DND-41 (cell line): ENCODE data around the gene ADCY7.

Experiments
- ATAC-seq: fragments of 200-7000 bp; cut with Tn5 transposase; 3 replicates; pipeline ENCODE4 v1.9.1; 2021; ENCODE audit warnings: low read depth; ENCODE audit not compliant: insufficient read depth
- DNase-seq: peaks from one replicate; pipeline ENCODE4 v3.0.0-alpha.2; 2020
- H2AFZ ChIP-seq: 2 replicates; pipeline ENCODE4 v1.6.0; 2012; ENCODE audit warnings: low read depth, low read length
- H3K27ac ChIP-seq: 2 replicates; pipeline ENCODE4 v1.5.1; 2012; ENCODE audit warnings: low read length, inconsistent platforms
- H3K27me3 ChIP-seq: fragments of 200-600 bp; sonication (generic); 2 replicates; pipeline ENCODE4 v1.6.0; 2012; ENCODE audit warnings: low read length, mild to moderate bottlenecking, inconsistent platforms; ENCODE audit not compliant: insufficient read depth, poor library complexity
- H3K36me3 ChIP-seq: 2 replicates; pipeline ENCODE4 v1.5.1; 2012; ENCODE audit warnings: low read length, inconsistent platforms; ENCODE audit not compliant: insufficient read depth
- H3K4me1 ChIP-seq: 2 replicates; pipeline ENCODE4 v1.5.1; 2012; ENCODE audit warnings: mild to moderate bottlenecking, low read length; ENCODE audit not compliant: insufficient read depth
- H3K4me2 ChIP-seq: 2 replicates; pipeline ENCODE4 v1.6.0; 2012; ENCODE audit warnings: mild to moderate bottlenecking, moderate library complexity, low read length, inconsistent platforms; ENCODE audit not compliant: insufficient read depth
- H3K4me3 ChIP-seq, 2 experiments: fragments of 200-600 bp in 1 of 2; shearing (Covaris generic) in 1 of 2; 2 replicates each; pipeline ENCODE4 v1.5.1; 2012 to 2016; ENCODE audit warnings: inconsistent platforms in 2 of 2, low read length in 2 of 2, mild to moderate bottlenecking in 2 of 2, low read depth in 1 of 2, moderate library complexity in 1 of 2
- H3K79me2 ChIP-seq: 2 replicates; pipeline ENCODE4 v1.6.0; 2012; ENCODE audit warnings: low read length, inconsistent platforms; ENCODE audit not compliant: insufficient read depth
- H3K9ac ChIP-seq: 2 replicates; pipeline ENCODE4 v1.6.0; 2012; ENCODE audit warnings: low read depth, mild to moderate bottlenecking, inconsistent platforms, low read length, moderate library complexity
- H3K9me3 ChIP-seq: 2 replicates; pipeline ENCODE4 v1.5.1; 2012; ENCODE audit warnings: low read length, moderate library complexity, mild to moderate bottlenecking, inconsistent platforms; ENCODE audit not compliant: insufficient read depth, severe bottlenecking
- H4K20me1 ChIP-seq: 2 replicates; pipeline ENCODE4 v1.6.0; 2012; ENCODE audit warnings: low read length; ENCODE audit not compliant: insufficient read depth
- EZH2 ChIP-seq: IDR thresholded peaks from 3 replicates; pipeline ENCODE4 v1.6.1; 2012; ENCODE audit warnings: borderline replicate concordance, low read depth, mild to moderate bottlenecking, moderate library complexity, low read length, inconsistent platforms; ENCODE audit not compliant: severe bottlenecking
- TF ChIP-seq, protein P1 (sequence below): IDR thresholded peaks from 2 replicates; pipeline ENCODE4 v1.5.1; 2012; ENCODE audit warnings: borderline replicate concordance, low read length, moderate library complexity, mild to moderate bottlenecking; ENCODE audit not compliant: poor library complexity, severe bottlenecking; ENCODE audit errors: extremely low read depth

The ADCY7 gene

DNA sequence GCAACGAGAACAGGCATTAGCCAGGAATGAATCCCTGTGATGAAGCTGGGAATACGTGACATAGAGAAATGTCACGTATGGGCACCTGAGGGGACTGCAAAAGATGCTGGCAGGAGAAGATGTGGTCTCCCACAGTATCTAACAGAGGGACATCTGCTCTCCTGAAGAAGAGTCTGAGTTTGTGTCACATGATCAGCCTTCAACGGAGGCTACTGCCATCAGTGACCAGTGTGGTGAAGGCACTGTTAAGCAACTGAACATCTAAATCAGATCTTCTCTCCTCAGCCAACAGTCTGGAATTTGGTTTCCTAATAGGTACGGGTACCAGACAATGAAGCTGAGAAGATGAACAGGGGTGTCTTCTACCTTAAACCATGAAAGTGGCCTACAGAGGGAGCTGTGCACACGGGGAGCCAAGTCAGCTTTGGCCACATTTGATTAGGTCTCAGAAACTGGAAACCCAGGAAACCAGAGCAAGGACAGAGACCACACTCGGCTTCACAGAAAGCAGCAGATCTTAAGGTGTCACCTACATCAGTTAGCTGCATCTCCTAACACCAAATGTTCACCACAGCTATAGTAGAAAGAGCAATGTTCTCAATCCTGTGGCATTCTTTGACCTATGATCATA is 60.6 kb downstream of the ADCY7 start:
- peaks cover 22% of the 10 kb centered on the region; the same call in 1 of the 2 replicates for H4K20me1 ChIP-seq
- H3K4me2 ChIP-seq: no peak overlapping the region
- peak; percentile 62; the same call in 1 of the 3 replicates for ATAC-seq
- H3K79me2 ChIP-seq: 0 out of 2 replicates have a peak, but pooled peaks cover 5% of the 10 kb centered on the region
- no peak overlapping the region for H3K27ac ChIP-seq
- H3K4me3 ChIP-seq: no peak overlapping the region
- no peaks in the 10 kb centered on the region for H3K9me3 ChIP-seq
- no peaks in the 10 kb centered on the region for H3K4me1 ChIP-seq
- no peaks in the 10 kb centered on the region for H3K27me3 ChIP-seq
- no peak for DNase-seq
- TF ChIP-seq, protein P1, sequence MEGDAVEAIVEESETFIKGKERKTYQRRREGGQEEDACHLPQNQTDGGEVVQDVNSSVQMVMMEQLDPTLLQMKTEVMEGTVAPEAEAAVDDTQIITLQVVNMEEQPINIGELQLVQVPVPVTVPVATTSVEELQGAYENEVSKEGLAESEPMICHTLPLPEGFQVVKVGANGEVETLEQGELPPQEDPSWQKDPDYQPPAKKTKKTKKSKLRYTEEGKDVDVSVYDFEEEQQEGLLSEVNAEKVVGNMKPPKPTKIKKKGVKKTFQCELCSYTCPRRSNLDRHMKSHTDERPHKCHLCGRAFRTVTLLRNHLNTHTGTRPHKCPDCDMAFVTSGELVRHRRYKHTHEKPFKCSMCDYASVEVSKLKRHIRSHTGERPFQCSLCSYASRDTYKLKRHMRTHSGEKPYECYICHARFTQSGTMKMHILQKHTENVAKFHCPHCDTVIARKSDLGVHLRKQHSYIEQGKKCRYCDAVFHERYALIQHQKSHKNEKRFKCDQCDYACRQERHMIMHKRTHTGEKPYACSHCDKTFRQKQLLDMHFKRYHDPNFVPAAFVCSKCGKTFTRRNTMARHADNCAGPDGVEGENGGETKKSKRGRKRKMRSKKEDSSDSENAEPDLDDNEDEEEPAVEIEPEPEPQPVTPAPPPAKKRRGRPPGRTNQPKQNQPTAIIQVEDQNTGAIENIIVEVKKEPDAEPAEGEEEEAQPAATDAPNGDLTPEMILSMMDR: peak; percentile 50
- TF ChIP-seq EZH2: no peak
- no peak overlapping the region for H2AFZ ChIP-seq
- H3K36me3 ChIP-seq: peaks cover 95% of the 10 kb centered on the region
- no peak overlapping the region for H3K9ac ChIP-seq

DNA sequence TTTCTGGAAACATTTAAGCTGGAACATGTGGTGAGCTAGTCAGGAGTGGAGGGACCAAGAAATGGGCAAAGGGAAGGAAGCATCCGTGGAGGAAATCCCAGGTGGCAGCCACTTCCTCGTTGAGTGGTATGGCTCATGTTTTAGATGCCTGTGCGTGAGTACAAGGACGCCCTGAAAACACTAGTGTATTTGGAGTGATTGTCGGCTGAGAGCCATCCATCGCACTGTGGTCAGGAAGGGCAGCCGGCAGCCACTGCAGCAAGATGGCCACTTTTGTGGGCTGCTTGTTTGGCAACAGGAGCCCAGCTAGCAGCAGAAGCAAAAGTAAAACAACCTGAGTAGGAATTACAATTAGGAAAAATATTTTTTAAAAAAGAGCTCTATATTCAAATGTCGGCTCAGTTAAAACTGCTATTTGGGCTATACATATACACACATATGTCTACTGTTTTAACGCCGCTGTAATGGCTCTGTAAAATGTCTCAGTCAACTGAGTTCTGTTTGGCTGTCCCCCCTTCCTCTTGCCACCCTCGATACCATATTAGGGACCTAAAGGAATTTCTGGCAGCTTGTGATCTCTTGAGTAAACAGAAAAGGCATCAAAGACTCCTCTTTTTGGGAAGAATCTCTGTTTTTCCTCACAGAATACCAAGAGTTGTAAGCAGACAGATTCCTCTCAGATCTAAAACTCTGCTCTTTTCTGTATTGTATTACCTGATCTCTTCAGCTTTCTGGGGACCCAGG is 63.3 kb downstream of the ADCY7 start:
- H3K4me1 ChIP-seq: no peaks in the 10 kb centered on the region
- H3K4me3 ChIP-seq: no peak overlapping the region
- peaks cover 10% of the 10 kb centered on the region; the same call in 1 of the 2 replicates for H3K79me2 ChIP-seq
- no peak for TF ChIP-seq EZH2
- TF ChIP-seq, protein P1: no peak
- ATAC-seq: no peak
- no peak overlapping the region for H3K9ac ChIP-seq
- no peak overlapping the region for H3K4me2 ChIP-seq
- H2AFZ ChIP-seq: no peak overlapping the region
- no peaks in the 10 kb centered on the region for H3K27me3 ChIP-seq
- H3K36me3 ChIP-seq: peaks cover 96% of the 10 kb centered on the region
- no peaks in the 10 kb centered on the region for H3K9me3 ChIP-seq
- peaks cover 20% of the 10 kb centered on the region; the same call in 1 of the 2 replicates for H4K20me1 ChIP-seq
- no peak for DNase-seq
- H3K27ac ChIP-seq: no peak overlapping the region

- H3K4me1 ChIP-seq: no peaks in the 10 kb centered on the region
- H3K4me2 ChIP-seq: no peak overlapping the region
- peaks cover 20% of the 10 kb centered on the region; the same call in 1 of the 2 replicates for H4K20me1 ChIP-seq
- H3K9ac ChIP-seq: no peak overlapping the region
- H3K9me3 ChIP-seq: no peaks in the 10 kb centered on the region
- no peak overlapping the region for H2AFZ ChIP-seq
- DNase-seq: no peak
- no peak overlapping the region for H3K4me3 ChIP-seq
- peaks cover 88% of the 10 kb centered on the region for H3K36me3 ChIP-seq
- no peak for ATAC-seq
- H3K27ac ChIP-seq: no peak overlapping the region
- H3K27me3 ChIP-seq: no peaks in the 10 kb centered on the region
- TF ChIP-seq EZH2: no peak
- TF ChIP-seq, protein P1: no peak
- H3K79me2 ChIP-seq: peaks cover 10% of the 10 kb centered on the region; the same call in 1 of the 2 replicates
Observed at GRCh38 chr16:50331570-50331969, 65.2 kb downstream of the ADCY7 start.
